HCT116 (cell line): ENCODE results near the gene TNFSF13. TPM values are rescaled to one million over a fixed set of nuclear protein-coding genes. Genes with fewer than 3 reads are reported as not detected.

Source experiments
- ATAC-seq: fragments of 200-7000 bp; cut with Tn5 transposase; 2 replicates; pipeline ENCODE4 v1.9.1; 2020; ENCODE audit warnings: mild to moderate bottlenecking, moderate library complexity
- BruUV-seq: library from RNA; stranded (reverse); fragments of 400-500 nt; replicated peaks from 2 replicates; lab custom pipeline; 2021; lab: Mats Ljungman, UMichigan
- CTCF ChIA-PET: fragments of 300-600 bp; sonication (Branson Sonifier 250); formaldehyde crosslinking; loops from one replicate; lab custom pipeline; 2021; ENCODE audit warnings: antibody characterized with exemption; lab: Charles Lee
- POLR2A ChIA-PET: fragments of 300-600, 350-600 bp; sonication (Branson Sonifier 250); formaldehyde crosslinking; loops from one replicate; lab custom pipeline; 2021; ENCODE audit warnings: antibody characterized with exemption; lab: Charles Lee
- RAD21 ChIA-PET, 2 experiments: fragments of 300-600 bp; sonication (Branson Sonifier 250); formaldehyde crosslinking; loops; one replicate each; lab custom pipeline; 2023; ENCODE audit warnings: low total read pairs in 2 of 2; ENCODE audit not compliant: uncharacterized antibody in 2 of 2, unreplicated experiment in 2 of 2, low non-redundant PET in 1 of 2; lab: Charles Lee
- DNase-seq: peaks from one replicate; pipeline ENCODE4 v3.0.0-alpha.2; 2010; ENCODE audit warnings: low read depth, low spot score
- H2AFZ ChIP-seq: fragments of 200-600 bp; shearing (Covaris generic), sonication (generic); 2 replicates; pipeline ENCODE4 v1.6.1; 2017; ENCODE audit warnings: low read depth, mixed run types, mixed read lengths, antibody characterized with exemption, low read length; ENCODE audit not compliant: poor library complexity, severe bottlenecking
- H3K27ac ChIP-seq: 2 replicates; pipeline ENCODE4 v1.5.1; 2012; ENCODE audit warnings: low read depth, low read length
- H3K27me3 ChIP-seq: fragments of 200-600 bp; sonication (generic); 2 replicates; pipeline ENCODE4 v1.6.1; 2016; ENCODE audit warnings: mixed run types, low read length, mixed read lengths; ENCODE audit not compliant: insufficient read depth
- H3K36me3 ChIP-seq, 2 experiments: fragments of 200-500 bp in 1 of 2; fragments of 200-600 bp in 1 of 2; sonication (Bioruptor generic) in 1 of 2; sonication (generic) in 1 of 2; 2 replicates each; pipeline versions ENCODE4 v1.5.1 to v1.6.1; 2014 to 2016; ENCODE audit warnings: low read length in 2 of 2, inconsistent platforms in 1 of 2, mixed read lengths in 1 of 2, mixed run types in 1 of 2; ENCODE audit not compliant: insufficient read depth in 2 of 2, control insufficient read depth in 1 of 2
- H3K4me1 ChIP-seq, 2 experiments: fragments of 200-600 bp in 1 of 2; sonication (generic) in 1 of 2; 2 replicates each; pipeline versions ENCODE4 v1.5.1 to v1.6.1; 2012 to 2017; ENCODE audit warnings: low read length in 2 of 2, inconsistent platforms in 1 of 2, mild to moderate bottlenecking in 1 of 2, mixed read lengths in 1 of 2, mixed run types in 1 of 2, moderate library complexity in 1 of 2; ENCODE audit not compliant: insufficient read depth in 2 of 2, control insufficient read depth in 1 of 2
- H3K4me2 ChIP-seq: fragments of 200-600 bp; sonication (generic); 2 replicates; pipeline ENCODE4 v1.6.1; 2017; ENCODE audit warnings: mixed run types, low read length, mixed read lengths
- H3K4me3 ChIP-seq, 2 experiments: fragments of 200-600 bp in 1 of 2; sonication (generic) in 1 of 2; replicated peaks in 1 of 2; 2 replicates each; pipeline ENCODE4 v1.5.1; 2011 to 2016; ENCODE audit warnings: low read length in 2 of 2, control low read depth in 1 of 2, low read depth in 1 of 2, mild to moderate bottlenecking in 1 of 2, mixed read lengths in 1 of 2, mixed run types in 1 of 2
- H3K79me2 ChIP-seq: fragments of 200-600 bp; sonication (generic); 2 replicates; pipeline ENCODE4 v1.6.1; 2017; ENCODE audit warnings: mild to moderate bottlenecking, mixed run types, low read length, moderate library complexity, mixed read lengths; ENCODE audit not compliant: insufficient read depth
- H3K9ac ChIP-seq: fragments of 200-600 bp; sonication (generic); 2 replicates; pipeline ENCODE4 v1.6.1; 2016; ENCODE audit warnings: low read length, mixed read lengths
- H3K9me2 ChIP-seq: fragments of 200-600 bp; sonication (generic), shearing (Covaris generic); 2 replicates; pipeline ENCODE4 v1.6.1; 2017; ENCODE audit warnings: mixed run types, mild to moderate bottlenecking, moderate library complexity; ENCODE audit not compliant: insufficient read depth
- H3K9me3 ChIP-seq, 2 experiments: fragments of 200-500 bp in 1 of 2; fragments of 200-600 bp in 1 of 2; sonication (Bioruptor generic) in 1 of 2; sonication (generic) in 1 of 2; 2 replicates each; pipeline ENCODE4 v1.6.1; 2014 to 2017; ENCODE audit warnings: low read length in 2 of 2, mixed read lengths in 2 of 2, inconsistent platforms in 1 of 2, low read depth in 1 of 2, mild to moderate bottlenecking in 1 of 2, mixed run types in 1 of 2, moderate library complexity in 1 of 2; ENCODE audit not compliant: control insufficient read depth in 1 of 2, insufficient read depth in 1 of 2
- H4K20me1 ChIP-seq: fragments of 200-600 bp; sonication (generic), shearing (Covaris generic); 2 replicates; pipeline ENCODE4 v1.6.1; 2017; ENCODE audit warnings: mixed run types, mild to moderate bottlenecking, moderate library complexity; ENCODE audit not compliant: insufficient read depth
- CBX3 ChIP-seq: IDR thresholded peaks from 2 replicates; pipeline ENCODE4 v1.6.1; 2012; ENCODE audit warnings: low read depth
- EGR1 ChIP-seq: IDR thresholded peaks from 2 replicates; pipeline ENCODE4 v1.6.1; 2012; ENCODE audit warnings: low read depth
- ELF1 ChIP-seq: IDR thresholded peaks from 2 replicates; pipeline ENCODE4 v1.6.1; 2012; ENCODE audit warnings: low read depth, borderline replicate concordance
- EZH2phosphoT487 ChIP-seq: fragments of 200-600 bp; IDR thresholded peaks from 2 replicates; pipeline ENCODE4 v1.6.1; 2018; ENCODE audit warnings: antibody characterized with exemption, borderline replicate concordance
- FOSL1 ChIP-seq: IDR thresholded peaks from 2 replicates; pipeline ENCODE4 v1.6.1; 2012; ENCODE audit warnings: low read depth
- POLR2A ChIP-seq: IDR thresholded peaks from 2 replicates; pipeline ENCODE4 v1.7.0; 2011; ENCODE audit warnings: borderline replicate concordance; ENCODE audit not compliant: insufficient read depth, insufficient read length; ENCODE audit errors: extremely low read depth
- POLR2AphosphoS5 ChIP-seq: IDR thresholded peaks from 2 replicates; pipeline ENCODE4 v1.6.1; 2011; ENCODE audit warnings: mild to moderate bottlenecking, low read depth, low read length, moderate library complexity
- RAD21 ChIP-seq: IDR thresholded peaks from 2 replicates; pipeline ENCODE4 v1.6.1; 2012; ENCODE audit warnings: low read depth, mild to moderate bottlenecking
- SIN3A ChIP-seq: IDR thresholded peaks from 2 replicates; pipeline ENCODE4 v1.6.1; 2012; ENCODE audit warnings: low read depth
- SP1 ChIP-seq: IDR thresholded peaks from 2 replicates; pipeline ENCODE4 v1.6.1; 2012; ENCODE audit warnings: low read depth
- SRF ChIP-seq: IDR thresholded peaks from 2 replicates; pipeline ENCODE4 v1.6.1; 2012; ENCODE audit warnings: low read depth
- TCF7L2 ChIP-seq: IDR thresholded peaks from 2 replicates; pipeline ENCODE4 v1.7.0; 2011; ENCODE audit warnings: borderline replicate concordance, inconsistent platforms; ENCODE audit not compliant: insufficient read depth, insufficient read length; ENCODE audit errors: extremely low read depth
- intact Hi-C: fragments of 100-400 bp; cut with micrococcal nuclease; formaldehyde crosslinking; loops from 2 replicates; pipeline ENCODE4 v1.10.0; 2022
- total RNA-seq: library from RNA; stranded (reverse); gene quantifications from one replicate; pipeline ENCODE4 v1.2.1, GENCODE V29; 2021; ENCODE audit not compliant: unreplicated experiment
- TF ChIP-seq, protein P1 (sequence below): IDR thresholded peaks from 2 replicates; pipeline ENCODE4 v1.6.1; 2011; ENCODE audit warnings: mild to moderate bottlenecking, low read length, moderate library complexity; ENCODE audit not compliant: insufficient replicate concordance; ENCODE audit errors: extremely low read depth

TNFSF13 gene
- total RNA-seq, 1 experiment from 2014 or later, result 0.71 TPM

DNA sequence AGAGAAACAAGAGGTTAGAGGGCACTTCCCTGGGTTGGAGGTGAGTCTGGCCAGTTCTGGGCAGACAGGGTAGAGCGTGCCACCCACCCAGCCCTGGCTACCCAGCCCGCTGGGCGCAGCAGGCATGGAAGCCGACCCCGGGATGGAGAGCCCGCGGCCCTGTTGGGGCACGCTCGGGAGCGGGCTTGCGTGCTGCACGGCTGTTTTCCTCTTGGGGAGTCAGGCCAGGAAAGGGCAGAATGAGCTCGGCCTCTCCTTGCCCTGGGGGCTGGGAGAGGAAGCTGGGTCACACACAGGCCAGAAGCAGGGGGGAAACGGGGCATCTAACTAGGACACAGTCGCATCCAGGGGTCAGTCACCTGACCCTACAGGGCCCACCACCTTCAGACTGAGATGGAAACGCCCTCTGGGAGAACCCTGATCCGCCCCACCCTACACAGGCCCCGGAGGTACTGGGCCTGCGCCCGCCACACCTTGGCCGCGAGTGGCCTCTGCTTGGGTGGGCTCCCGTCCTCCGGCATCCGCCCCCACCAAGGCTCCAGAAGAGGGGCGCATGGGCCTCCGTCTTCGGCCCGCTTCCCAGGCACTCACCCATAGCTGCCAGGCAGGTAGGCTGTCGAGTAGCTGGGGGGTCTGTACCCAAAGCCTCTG lies 30.1 kb downstream of the TNFSF13 start:
- Histone ChIP-seq H3K27ac (no peak overlapping the region), H3K9me2 (no peaks in the 10 kb centered on the region), H3K79me2 (peaks cover 30% of the 10 kb centered on the region), H4K20me1 (no peaks in the 10 kb centered on the region), H3K4me1 (peaks cover 2 to 33% of the 10 kb centered on the region in 2 experiments; a peak in 3 of 4 replicates), H3K9ac (no peak overlapping the region)
- no TSS peak for BruUV-seq
- POLR2A ChIA-PET, result no interaction called here
- intact Hi-C loops, result no loop called here
- TF ChIP-seq, protein P1, sequence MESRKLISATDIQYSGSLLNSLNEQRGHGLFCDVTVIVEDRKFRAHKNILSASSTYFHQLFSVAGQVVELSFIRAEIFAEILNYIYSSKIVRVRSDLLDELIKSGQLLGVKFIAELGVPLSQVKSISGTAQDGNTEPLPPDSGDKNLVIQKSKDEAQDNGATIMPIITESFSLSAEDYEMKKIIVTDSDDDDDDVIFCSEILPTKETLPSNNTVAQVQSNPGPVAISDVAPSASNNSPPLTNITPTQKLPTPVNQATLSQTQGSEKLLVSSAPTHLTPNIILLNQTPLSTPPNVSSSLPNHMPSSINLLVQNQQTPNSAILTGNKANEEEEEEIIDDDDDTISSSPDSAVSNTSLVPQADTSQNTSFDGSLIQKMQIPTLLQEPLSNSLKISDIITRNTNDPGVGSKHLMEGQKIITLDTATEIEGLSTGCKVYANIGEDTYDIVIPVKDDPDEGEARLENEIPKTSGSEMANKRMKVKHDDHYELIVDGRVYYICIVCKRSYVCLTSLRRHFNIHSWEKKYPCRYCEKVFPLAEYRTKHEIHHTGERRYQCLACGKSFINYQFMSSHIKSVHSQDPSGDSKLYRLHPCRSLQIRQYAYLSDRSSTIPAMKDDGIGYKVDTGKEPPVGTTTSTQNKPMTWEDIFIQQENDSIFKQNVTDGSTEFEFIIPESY, result no peak
- TF ChIP-seq, all 23 proteins: peak for 0
- DNase-seq (no peak), ATAC-seq (no peak)
- no peak overlapping the region for H2AFZ ChIP-seq
- H3K4me2 ChIP-seq, result no peak overlapping the region
- no peak overlapping the region for H3K4me3 ChIP-seq
- ChIA-PET CTCF (no interaction called here), RAD21 (no interaction called here)
- H3K27me3 ChIP-seq, result no peaks in the 10 kb centered on the region
- H3K36me3 ChIP-seq, result peaks cover 26 to 36% of the 10 kb centered on the region in 2 experiments; a peak in 3 of 4 replicates
- H3K9me3 ChIP-seq, result no peaks in the 10 kb centered on the region

DNA sequence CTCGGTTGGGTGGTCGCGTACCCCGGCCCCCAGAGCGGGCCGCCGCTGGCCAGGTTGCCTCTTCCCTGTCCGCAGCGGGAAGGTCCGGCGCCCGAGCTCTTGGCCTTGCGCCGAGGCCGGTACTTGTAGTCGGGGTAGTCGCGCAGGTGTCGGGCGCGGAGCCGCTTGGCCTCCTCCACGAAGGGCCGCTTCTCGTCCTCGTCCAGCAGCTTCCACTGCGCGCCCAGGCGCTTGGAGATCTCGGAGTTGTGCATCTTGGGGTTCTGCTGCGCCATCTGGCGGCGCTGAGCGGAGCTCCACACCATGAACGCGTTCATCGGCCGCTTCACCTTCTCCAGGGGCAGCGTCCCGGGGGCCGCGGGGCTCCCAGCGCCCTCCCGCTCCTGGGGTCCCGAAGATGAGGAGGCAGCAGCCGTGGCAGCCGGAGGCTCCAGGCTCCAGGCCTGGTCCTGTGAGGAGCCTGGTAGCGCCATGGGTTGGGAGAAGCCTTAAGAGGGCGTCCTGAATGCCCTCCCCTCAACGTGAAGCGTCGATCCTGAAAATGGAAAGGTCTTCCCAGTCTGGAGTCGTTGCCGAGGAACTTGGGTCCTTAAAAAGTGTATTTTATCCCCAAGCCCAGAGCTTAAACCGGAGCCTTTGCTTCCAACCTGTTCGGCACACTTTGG lies 30.8 kb downstream of the TNFSF13 start:
- DNase-seq (no peak), ATAC-seq (no peak)
- peaks cover 27% of the 10 kb centered on the region for H3K79me2 ChIP-seq
- H2AFZ ChIP-seq, result no peak overlapping the region
- no TSS peak for BruUV-seq
- ChIA-PET POLR2A (no interaction called here), CTCF (no interaction called here), RAD21 (no interaction called here)
- H3K4me2 ChIP-seq, result no peak overlapping the region
- intact Hi-C loops, result no loop called here
- peaks cover 32 to 41% of the 10 kb centered on the region in 2 experiments; a peak in 3 of 4 replicates for H3K36me3 ChIP-seq
- no peak for TF ChIP-seq FOSL1
- no peak for TF ChIP-seq SRF
- no peak for TF ChIP-seq CBX3
- no peak for TF ChIP-seq EGR1
- TF ChIP-seq SP1, result no peak
- TF ChIP-seq ELF1, result no peak
- no peak for TF ChIP-seq SIN3A
- no peak for TF ChIP-seq RAD21
- TF ChIP-seq EZH2phosphoT487, result no peak
- no peak for TF ChIP-seq POLR2A
- no peak for TF ChIP-seq POLR2AphosphoS5
- no peak for TF ChIP-seq TCF7L2
- H3K27me3 ChIP-seq, result no peaks in the 10 kb centered on the region
- H3K4me1 ChIP-seq, result peaks cover 2 to 33% of the 10 kb centered on the region in 2 experiments; a peak in 3 of 4 replicates
- H3K27ac ChIP-seq, result no peak overlapping the region; the same call in 1 of the 2 replicates
- no peaks in the 10 kb centered on the region for H4K20me1 ChIP-seq
- no peaks in the 10 kb centered on the region for H3K9me2 ChIP-seq
- H3K9ac ChIP-seq, result no peak overlapping the region
- no peak overlapping the region for H3K4me3 ChIP-seq
- H3K9me3 ChIP-seq, result no peaks in the 10 kb centered on the region
